Upper lobe of right lung (tissue), 1 donor: ENCODE measurements around the gene ARID3A. TPM values are rescaled to one million over a fixed set of nuclear protein-coding genes. Genes with fewer than 3 reads are reported as not detected.

Experiments used
- ATAC-seq: fragments of 200-7000 bp; cut with Tn5 transposase; one replicate; pipeline ENCODE4 v1.9.1; 2020; ENCODE audit warnings: mild to moderate bottlenecking, moderate library complexity
- DNase-seq: peaks from one replicate; pipeline ENCODE4 v3.0.0-alpha.2; 2020
- H3K27ac ChIP-seq: fragments of 200-600 bp; one replicate; pipeline ENCODE4 v1.8.0; 2022
- H3K27me3 ChIP-seq: fragments of 200-600 bp; one replicate; pipeline ENCODE4 v1.8.0; 2022; ENCODE audit warnings: mild to moderate bottlenecking
- H3K36me3 ChIP-seq: fragments of 200-600 bp; one replicate; pipeline ENCODE4 v1.8.0; 2022
- H3K4me1 ChIP-seq: fragments of 200-600 bp; one replicate; pipeline ENCODE4 v1.8.0; 2022
- H3K4me3 ChIP-seq: fragments of 200-600 bp; one replicate; pipeline ENCODE4 v1.8.0; 2022; ENCODE audit warnings: mild to moderate bottlenecking
- H3K9me3 ChIP-seq: fragments of 200-600 bp; one replicate; pipeline ENCODE4 v1.8.0; 2022
- intact Hi-C: fragments of 100-400 bp; cut with DNase I; formaldehyde crosslinking; loops from one replicate; pipeline ENCODE4 v1.11.0; 2022
- total RNA-seq: library from RNA; stranded (reverse); fragmentation: NEBNext Ultra II Directional; extraction: Animal tissue kit (Norgen Biotek cat#: 25700); gene quantifications from one replicate; pipeline ENCODE4 v1.2.1, GENCODE V29; 2021
- TF ChIP-seq, protein P1 (sequence below): fragments of 200-600 bp; IDR thresholded peaks from one replicate; pipeline ENCODE4 v1.8.0; 2022; ENCODE audit warnings: antibody characterized with exemption
- donor health status: DM: no; HTN: yes; CAD: no; lungs with severe emphysema.

ARID3A gene
- total RNA-seq, 1 donor from 2014 or later, result 16.1 TPM

DNA sequence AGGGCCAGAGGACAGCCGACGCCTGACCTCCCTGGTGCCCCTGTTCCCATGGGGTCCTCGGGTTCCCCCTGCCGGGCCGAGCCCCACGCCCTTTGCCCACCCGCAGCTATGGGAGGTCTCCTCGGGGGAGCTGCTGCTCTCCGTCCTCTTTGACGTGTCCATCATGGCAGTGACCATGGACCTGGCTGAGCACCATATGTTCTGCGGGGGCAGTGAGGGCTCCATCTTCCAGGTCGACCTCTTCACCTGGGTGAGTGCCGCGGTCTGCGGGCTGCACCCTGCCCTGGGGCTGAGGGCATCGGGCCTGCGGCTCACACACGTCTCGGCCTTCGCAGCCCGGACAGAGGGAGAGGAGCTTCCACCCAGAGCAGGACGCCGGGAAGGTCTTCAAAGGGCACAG lies 64.9 kb downstream of the ARID3A start:
- H3K27ac ChIP-seq, result no peak overlapping the region
- peaks cover 27% of the 10 kb centered on the region for H3K36me3 ChIP-seq
- peaks cover 2% of the 10 kb centered on the region for H3K4me1 ChIP-seq
- ATAC-seq (no peak), DNase-seq (no peak)
- TF ChIP-seq, protein P1, sequence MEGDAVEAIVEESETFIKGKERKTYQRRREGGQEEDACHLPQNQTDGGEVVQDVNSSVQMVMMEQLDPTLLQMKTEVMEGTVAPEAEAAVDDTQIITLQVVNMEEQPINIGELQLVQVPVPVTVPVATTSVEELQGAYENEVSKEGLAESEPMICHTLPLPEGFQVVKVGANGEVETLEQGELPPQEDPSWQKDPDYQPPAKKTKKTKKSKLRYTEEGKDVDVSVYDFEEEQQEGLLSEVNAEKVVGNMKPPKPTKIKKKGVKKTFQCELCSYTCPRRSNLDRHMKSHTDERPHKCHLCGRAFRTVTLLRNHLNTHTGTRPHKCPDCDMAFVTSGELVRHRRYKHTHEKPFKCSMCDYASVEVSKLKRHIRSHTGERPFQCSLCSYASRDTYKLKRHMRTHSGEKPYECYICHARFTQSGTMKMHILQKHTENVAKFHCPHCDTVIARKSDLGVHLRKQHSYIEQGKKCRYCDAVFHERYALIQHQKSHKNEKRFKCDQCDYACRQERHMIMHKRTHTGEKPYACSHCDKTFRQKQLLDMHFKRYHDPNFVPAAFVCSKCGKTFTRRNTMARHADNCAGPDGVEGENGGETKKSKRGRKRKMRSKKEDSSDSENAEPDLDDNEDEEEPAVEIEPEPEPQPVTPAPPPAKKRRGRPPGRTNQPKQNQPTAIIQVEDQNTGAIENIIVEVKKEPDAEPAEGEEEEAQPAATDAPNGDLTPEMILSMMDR, result no peak
- peaks cover 7% of the 10 kb centered on the region for H3K27me3 ChIP-seq
- H3K4me3 ChIP-seq, result no peak overlapping the region
- no peaks in the 10 kb centered on the region for H3K9me3 ChIP-seq
- intact Hi-C loops, result no loop called here

DNA sequence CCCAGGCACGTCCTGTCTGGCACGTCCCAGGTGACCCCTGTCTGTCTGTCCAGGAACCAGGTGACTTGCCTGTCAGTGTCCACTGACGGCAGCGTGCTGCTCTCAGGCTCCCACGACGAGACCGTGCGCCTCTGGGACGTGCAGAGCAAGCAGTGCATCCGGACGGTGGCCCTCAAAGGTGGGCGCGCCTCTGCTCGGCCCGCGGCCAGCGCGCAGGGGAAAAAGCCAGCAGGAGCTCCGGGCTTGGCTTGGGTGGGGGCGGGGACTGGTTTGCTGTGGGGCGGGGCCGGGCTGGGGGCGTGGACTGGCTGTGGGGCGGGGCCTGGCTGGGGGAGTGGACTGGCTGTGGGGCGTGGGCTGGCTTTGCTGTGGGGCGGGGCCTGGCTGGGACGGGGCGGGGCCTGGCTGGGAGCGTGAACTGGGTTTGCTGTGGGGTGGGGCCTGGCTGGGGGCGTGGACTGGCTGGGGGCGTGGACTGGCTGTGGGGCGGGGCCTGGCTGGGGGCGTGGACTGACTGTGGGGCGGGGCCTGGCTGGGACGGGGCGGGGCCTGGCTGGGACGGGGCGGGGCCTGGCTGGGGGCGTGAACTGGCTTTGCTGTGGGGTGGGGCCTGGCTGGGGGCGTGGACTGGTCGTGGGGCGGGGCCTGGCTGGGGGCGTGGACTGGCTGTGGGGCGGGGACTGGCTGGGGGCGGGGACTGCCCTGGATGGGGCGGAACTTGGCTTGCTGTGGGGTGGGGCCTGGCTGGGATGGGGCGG lies 65.5 kb downstream of the ARID3A start:
- peaks cover 27% of the 10 kb centered on the region for H3K36me3 ChIP-seq
- peaks cover 8% of the 10 kb centered on the region for H3K4me1 ChIP-seq
- no peak overlapping the region for H3K27ac ChIP-seq
- DNase-seq (no peak), ATAC-seq (peak; percentile 53)
- TF ChIP-seq, protein P1, result no peak
- H3K4me3 ChIP-seq, result no peak overlapping the region
- peaks cover 13% of the 10 kb centered on the region for H3K27me3 ChIP-seq
- intact Hi-C loops, result no loop called here
- H3K9me3 ChIP-seq, result no peaks in the 10 kb centered on the region

DNA sequence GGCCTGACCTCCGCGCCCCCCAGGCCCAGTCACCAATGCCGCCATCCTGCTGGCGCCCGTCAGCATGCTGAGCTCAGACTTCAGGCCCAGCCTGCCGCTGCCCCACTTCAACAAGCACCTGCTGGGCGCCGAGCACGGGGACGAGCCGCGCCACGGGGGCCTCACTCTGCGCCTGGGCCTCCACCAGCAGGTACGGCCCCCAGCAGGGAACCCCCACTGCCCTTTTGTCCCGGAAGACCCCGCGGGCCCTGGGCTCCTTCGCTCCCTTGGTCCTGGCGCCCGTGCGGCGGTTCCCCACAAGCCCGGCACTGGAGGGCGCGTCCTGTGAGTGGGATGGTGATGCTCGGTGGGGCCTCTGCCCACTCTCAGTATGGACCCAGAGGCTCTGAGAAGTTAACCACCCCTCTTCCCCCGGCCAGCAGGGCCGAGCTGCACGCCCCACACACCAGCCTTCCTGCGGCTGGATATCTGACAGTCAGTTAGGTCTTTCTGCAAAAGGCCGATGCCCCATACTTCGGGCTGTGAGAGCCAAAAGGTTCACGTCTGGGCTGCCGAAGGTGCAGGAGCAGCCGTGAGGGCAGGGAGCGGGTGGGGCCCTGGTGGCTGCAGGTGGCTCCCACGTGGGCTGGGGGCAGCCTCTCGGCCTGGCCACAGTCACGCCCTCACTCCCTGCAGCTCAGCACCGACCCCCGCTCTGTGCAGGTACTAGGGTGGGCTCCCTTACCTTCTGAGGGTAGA lies 66.3 kb downstream of the ARID3A start:
- H3K4me1 ChIP-seq, result peaks cover 13% of the 10 kb centered on the region
- H3K27ac ChIP-seq, result no peak overlapping the region
- no peak overlapping the region for H3K4me3 ChIP-seq
- DNase-seq (no peak), ATAC-seq (no peak)
- TF ChIP-seq, protein P1, result no peak
- intact Hi-C loops, result no loop called here
- no peaks in the 10 kb centered on the region for H3K9me3 ChIP-seq
- H3K36me3 ChIP-seq, result peaks cover 23% of the 10 kb centered on the region
- peaks cover 19% of the 10 kb centered on the region for H3K27me3 ChIP-seq

DNA sequence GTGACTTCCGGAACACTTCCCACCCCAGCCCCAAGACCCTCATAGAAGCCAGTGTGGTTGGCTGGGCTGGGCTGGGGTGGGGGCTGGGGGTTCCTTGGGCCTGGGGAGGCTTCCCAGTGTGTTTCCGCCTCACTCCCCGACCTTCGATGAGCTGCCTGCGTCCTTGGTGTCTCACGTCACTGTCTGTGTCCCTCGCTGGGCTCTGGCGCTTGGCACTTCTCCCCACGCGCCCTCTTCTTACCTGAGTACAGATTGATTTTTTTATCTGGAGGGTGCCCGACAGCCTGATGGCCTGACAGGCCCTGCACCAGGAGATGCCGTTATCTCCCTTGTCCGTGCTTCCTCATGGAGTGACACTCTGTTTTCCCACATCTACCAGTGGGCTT lies 66.8 kb downstream of the ARID3A start:
- Histone ChIP-seq H3K27ac (no peak overlapping the region), H3K4me1 (peaks cover 13% of the 10 kb centered on the region), H3K27me3 (peaks cover 25% of the 10 kb centered on the region), H3K4me3 (no peak overlapping the region), H3K36me3 (peaks cover 22% of the 10 kb centered on the region), H3K9me3 (no peaks in the 10 kb centered on the region)
- ATAC-seq (no peak), DNase-seq (no peak)
- intact Hi-C loops, result no loop called here
- TF ChIP-seq, protein P1, result no peak

DNA sequence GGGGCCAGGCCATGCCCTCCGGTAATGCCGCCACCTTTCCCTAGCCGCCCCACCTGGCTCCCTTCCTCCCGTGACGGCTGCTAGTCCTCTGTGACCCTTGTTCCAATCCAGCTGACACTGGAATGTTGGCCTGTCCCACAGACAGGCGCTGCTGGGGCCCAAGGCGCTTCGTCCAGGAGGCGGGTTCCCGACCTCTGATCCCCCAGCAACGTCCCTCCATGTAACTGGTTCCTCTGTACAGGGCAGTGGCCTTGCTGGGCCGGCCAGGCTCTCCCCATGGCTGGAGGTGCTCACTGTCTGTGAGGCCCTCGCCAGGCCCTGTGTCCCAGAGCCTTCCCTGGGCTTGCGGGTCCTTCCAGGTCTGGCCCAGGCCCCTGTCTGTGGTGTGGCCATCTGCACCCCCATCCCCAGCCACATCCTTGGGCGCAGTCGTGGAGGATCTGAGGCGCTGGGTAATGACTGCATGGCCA lies 67.6 kb downstream of the ARID3A start:
- Histone ChIP-seq H3K9me3 (no peaks in the 10 kb centered on the region), H3K36me3 (peaks cover 22% of the 10 kb centered on the region), H3K4me1 (peaks cover 13% of the 10 kb centered on the region), H3K4me3 (no peak overlapping the region), H3K27ac (no peak overlapping the region), H3K27me3 (peaks cover 32% of the 10 kb centered on the region)
- DNase-seq, result peak; percentile 59
- intact Hi-C loops, result no loop called here
- TF ChIP-seq, protein P1, result no peak
- no peak for ATAC-seq
